ENCODE results near the gene NSUN4. TPM values are rescaled to one million over a fixed set of nuclear protein-coding genes. Genes with fewer than 3 reads are reported as not detected.
"Not testable (repeated sequence)": the region's sequence is repeated elsewhere in the genome, so short reads cannot be mapped to it uniquely, and the experiment has no call there.

Gene NSUN4
- total and polyA plus RNA-seq, 2 donors (not counting 1 experiment from before 2014, with no cell fraction given), result 16.0 to 16.9 TPM

GRCh38 chr1:46362158-46362557 lies 21.6 kb downstream of the NSUN4 start:
- Histone ChIP-seq H3K4me1 (ENCODE audit: control insufficient read depth, extremely low read depth, insufficient read depth, low read length) (no peaks in the 10 kb centered on the region), H3K4me3 (replicated peaks in 1 of 4; ENCODE audit: control extremely low read depth in 1 of 4, insufficient read depth in 1 of 4, low read depth in 3 of 4, low read length in 4 of 4) (no peak overlapping the region), H3K9ac (ENCODE audit: insufficient read depth, low read length) (no peak overlapping the region), H3K79me2 (ENCODE audit: control insufficient read depth, insufficient read depth, low read length) (no peaks in the 10 kb centered on the region), H2AFZ (ENCODE audit: low read length) (no peak overlapping the region), H3K27ac (ENCODE audit: insufficient read depth, low read length) (no peak overlapping the region), H3K36me3 (ENCODE audit: control insufficient read depth, insufficient read depth, low read length) (peaks cover 10% of the 10 kb centered on the region), H4K20me1 (ENCODE audit: control insufficient read depth, extremely low read depth, insufficient read depth, low read length) (no peaks in the 10 kb centered on the region), H3K4me2 (ENCODE audit: extremely low read depth, insufficient read depth, low read length) (no peak overlapping the region), H3K27me3 (ENCODE audit: control insufficient read depth, insufficient read depth, low read length) (no peaks in the 10 kb centered on the region), H3K9me3 (ENCODE audit: control insufficient read depth, insufficient read depth, low read depth, low read length) (no peaks in the 10 kb centered on the region)
- no peak for TF ChIP-seq EZH2 (IDR thresholded peaks at IDR 0.05; ENCODE audit: low read length, missing control alignments)
- no peak for TF ChIP-seq CTCF (conservative IDR thresholded peaks at IDR 0.05 in 1 of 2, IDR thresholded peaks at IDR 0.05 in 1 of 2; ENCODE audit: low read depth in 1 of 2, low read length in 2 of 2)
- DNase-seq (ENCODE audit: low read depth in 2 of 2), result no peak

GRCh38 chr1:46363121-46363520 lies 22.5 kb downstream of the NSUN4 start:
- no peaks in the 10 kb centered on the region for H3K27me3 ChIP-seq (ENCODE audit: control insufficient read depth, insufficient read depth, low read length)
- H3K36me3 ChIP-seq (ENCODE audit: control insufficient read depth, insufficient read depth, low read length), result peaks cover 10% of the 10 kb centered on the region

GRCh38 chr1:46364612-46365011 lies 24.0 kb downstream of the NSUN4 start:
- Histone ChIP-seq H3K79me2 (ENCODE audit: control insufficient read depth, insufficient read depth, low read length) (no peaks in the 10 kb centered on the region), H3K4me2 (ENCODE audit: extremely low read depth, insufficient read depth, low read length) (no peak overlapping the region), H3K9me3 (ENCODE audit: control insufficient read depth, insufficient read depth, low read depth, low read length) (no peaks in the 10 kb centered on the region), H4K20me1 (ENCODE audit: control insufficient read depth, extremely low read depth, insufficient read depth, low read length) (no peaks in the 10 kb centered on the region), H2AFZ (ENCODE audit: low read length) (no peak overlapping the region), H3K4me3 (replicated peaks in 1 of 4; ENCODE audit: control extremely low read depth in 1 of 4, insufficient read depth in 1 of 4, low read depth in 3 of 4, low read length in 4 of 4) (no peak overlapping the region), H3K4me1 (ENCODE audit: control insufficient read depth, extremely low read depth, insufficient read depth, low read length) (no peaks in the 10 kb centered on the region), H3K36me3 (ENCODE audit: control insufficient read depth, insufficient read depth, low read length) (peaks cover 10% of the 10 kb centered on the region), H3K27me3 (ENCODE audit: control insufficient read depth, insufficient read depth, low read length) (no peaks in the 10 kb centered on the region), H3K27ac (ENCODE audit: insufficient read depth, low read length) (no peak overlapping the region), H3K9ac (ENCODE audit: insufficient read depth, low read length) (no peak overlapping the region)
- peak; percentile 38 to 39 for DNase-seq (ENCODE audit: low read depth in 2 of 2)
- TF ChIP-seq EZH2 (IDR thresholded peaks at IDR 0.05; ENCODE audit: low read length, missing control alignments) (no peak), CTCF (conservative IDR thresholded peaks at IDR 0.05 in 1 of 2, IDR thresholded peaks at IDR 0.05 in 1 of 2; ENCODE audit: low read depth in 1 of 2, low read length in 2 of 2) (no peak)

More at GRCh38 chr1:46363121-46363520, 22.5 kb downstream of the NSUN4 start:
- no peak overlapping the region for H3K4me3 ChIP-seq (replicated peaks in 1 of 4; ENCODE audit: control extremely low read depth in 1 of 4, insufficient read depth in 1 of 4, low read depth in 3 of 4, low read length in 4 of 4)
- H3K9me3 ChIP-seq (ENCODE audit: control insufficient read depth, insufficient read depth, low read depth, low read length), result no peaks in the 10 kb centered on the region
- H3K4me2 ChIP-seq (ENCODE audit: extremely low read depth, insufficient read depth, low read length), result no peak overlapping the region
- H3K27ac ChIP-seq (ENCODE audit: insufficient read depth, low read length), result no peak overlapping the region
- H3K4me1 ChIP-seq (ENCODE audit: control insufficient read depth, extremely low read depth, insufficient read depth, low read length), result no peaks in the 10 kb centered on the region
- no peak for DNase-seq (ENCODE audit: low read depth in 2 of 2)
- H3K79me2 ChIP-seq (ENCODE audit: control insufficient read depth, insufficient read depth, low read length), result no peaks in the 10 kb centered on the region
- no peak overlapping the region for H3K9ac ChIP-seq (ENCODE audit: insufficient read depth, low read length)
- H4K20me1 ChIP-seq (ENCODE audit: control insufficient read depth, extremely low read depth, insufficient read depth, low read length), result no peaks in the 10 kb centered on the region
- H2AFZ ChIP-seq (ENCODE audit: low read length), result no peak overlapping the region
- TF ChIP-seq CTCF (conservative IDR thresholded peaks at IDR 0.05 in 1 of 2, IDR thresholded peaks at IDR 0.05 in 1 of 2; ENCODE audit: low read depth in 1 of 2, low read length in 2 of 2), result no peak
- TF ChIP-seq EZH2 (IDR thresholded peaks at IDR 0.05; ENCODE audit: low read length, missing control alignments), result no peak

GRCh38 chr1:46365796-46366195 lies 25.2 kb downstream of the NSUN4 start:
- H3K36me3 ChIP-seq (ENCODE audit: control insufficient read depth, insufficient read depth, low read length), result peaks cover 10% of the 10 kb centered on the region
- H3K27ac ChIP-seq (ENCODE audit: insufficient read depth, low read length); H3K9ac ChIP-seq (ENCODE audit: insufficient read depth, low read length); DNase-seq (ENCODE audit: low read depth in 2 of 2); H3K9me3 ChIP-seq (ENCODE audit: control insufficient read depth, insufficient read depth, low read depth, low read length); H3K4me1 ChIP-seq (ENCODE audit: control insufficient read depth, extremely low read depth, insufficient read depth, low read length); H3K4me3 ChIP-seq (replicated peaks in 1 of 4; ENCODE audit: control extremely low read depth in 1 of 4, insufficient read depth in 1 of 4, low read depth in 3 of 4, low read length in 4 of 4); H2AFZ ChIP-seq (ENCODE audit: low read length); H4K20me1 ChIP-seq (ENCODE audit: control insufficient read depth, extremely low read depth, insufficient read depth, low read length); H3K79me2 ChIP-seq (ENCODE audit: control insufficient read depth, insufficient read depth, low read length); H3K4me2 ChIP-seq (ENCODE audit: extremely low read depth, insufficient read depth, low read length); H3K27me3 ChIP-seq (ENCODE audit: control insufficient read depth, insufficient read depth, low read length): not testable (repeated sequence)
